ENCODE data around the gene OR6V1.
"Not testable (repeated sequence)": the region's sequence is repeated elsewhere in the genome, so short reads cannot be mapped to it uniquely, and the experiment has no call there.

The OR6V1 gene

GRCh38 chr7:143085109-143085508, 33.0 kb downstream of the OR6V1 start:
- no peak overlapping the region for H3K27ac ChIP-seq (ENCODE audit: low read length)
- no peaks in the 10 kb centered on the region for H3K4me1 ChIP-seq (ENCODE audit: insufficient read depth, low read length)
- H3K9me3 ChIP-seq (ENCODE audit: insufficient read depth, low read depth, low read length), result peaks cover 7% of the 10 kb centered on the region; the same call in 1 of the 2 replicates
- H3K9ac ChIP-seq (ENCODE audit: low read depth, low read length), result no peak overlapping the region
- H3K36me3 ChIP-seq (ENCODE audit: insufficient read depth, low read depth, low read length), result no peaks in the 10 kb centered on the region
- H3K27me3 ChIP-seq (ENCODE audit: insufficient read depth, low read length), result no peaks in the 10 kb centered on the region
- no peak overlapping the region for H3K4me3 ChIP-seq (ENCODE audit: low read length)

- H3K9ac ChIP-seq (ENCODE audit: low read depth, low read length); H3K27ac ChIP-seq (ENCODE audit: low read length); H3K27me3 ChIP-seq (ENCODE audit: insufficient read depth, low read length); H3K9me3 ChIP-seq (ENCODE audit: insufficient read depth, low read depth, low read length); H3K4me1 ChIP-seq (ENCODE audit: insufficient read depth, low read length); H3K36me3 ChIP-seq (ENCODE audit: insufficient read depth, low read depth, low read length); H3K4me3 ChIP-seq (ENCODE audit: low read length): not testable (repeated sequence)
Measured at GRCh38 chr7:143085610-143086009, 33.5 kb downstream of the OR6V1 start.

- H3K27ac ChIP-seq (ENCODE audit: low read length); H3K36me3 ChIP-seq (ENCODE audit: insufficient read depth, low read depth, low read length); H3K4me3 ChIP-seq (ENCODE audit: low read length); H3K27me3 ChIP-seq (ENCODE audit: insufficient read depth, low read length); H3K9me3 ChIP-seq (ENCODE audit: insufficient read depth, low read depth, low read length); H3K4me1 ChIP-seq (ENCODE audit: insufficient read depth, low read length); H3K9ac ChIP-seq (ENCODE audit: low read depth, low read length): not testable (repeated sequence)
Measured at GRCh38 chr7:143088549-143089231, 36.5 kb downstream of the OR6V1 start.

- Histone ChIP-seq H3K4me1 (ENCODE audit: insufficient read depth, low read length) (no peaks in the 10 kb centered on the region), H3K4me3 (ENCODE audit: low read length) (no peak overlapping the region), H3K9ac (ENCODE audit: low read depth, low read length) (no peak overlapping the region), H3K27ac (ENCODE audit: low read length) (no peak overlapping the region), H3K9me3 (ENCODE audit: insufficient read depth, low read depth, low read length) (peaks cover 29% of the 10 kb centered on the region; the same call in 1 of the 2 replicates), H3K27me3 (ENCODE audit: insufficient read depth, low read length) (no peaks in the 10 kb centered on the region), H3K36me3 (ENCODE audit: insufficient read depth, low read depth, low read length) (no peaks in the 10 kb centered on the region)
Measured at GRCh38 chr7:143096146-143096545, 44.0 kb downstream of the OR6V1 start.

GRCh38 chr7:143099579-143099978, 47.4 kb downstream of the OR6V1 start:
- not testable (repeated sequence) for H3K4me1 ChIP-seq (ENCODE audit: insufficient read depth, low read length); H3K36me3 ChIP-seq (ENCODE audit: insufficient read depth, low read depth, low read length); H3K27me3 ChIP-seq (ENCODE audit: insufficient read depth, low read length); H3K27ac ChIP-seq (ENCODE audit: low read length); H3K4me3 ChIP-seq (ENCODE audit: low read length); H3K9ac ChIP-seq (ENCODE audit: low read depth, low read length)
- H3K9me3 ChIP-seq (ENCODE audit: insufficient read depth, low read depth, low read length), result peaks cover 29% of the 10 kb centered on the region; the same call in 1 of the 2 replicates
